Left lobe of liver (tissue), 2 donors: Measurements from ENCODE around the gene GNAI1. TPM values are rescaled to one million over a fixed set of nuclear protein-coding genes. Genes with fewer than 3 reads are reported as not detected.

ENCODE experiments used
- ATAC-seq: fragments of 200-7000 bp; cut with Tn5 transposase; one replicate; pipeline ENCODE4 v1.9.1; 2020; ENCODE audit warnings: mild to moderate bottlenecking, moderate library complexity
- DNase-seq: peaks from one replicate; pipeline ENCODE4 v3.0.0-alpha.2; 2020; ENCODE audit warnings: low spot score
- total RNA-seq: library from RNA; stranded (reverse); gene quantifications from one replicate; pipeline ENCODE4 v1.2.1, GENCODE V29; 2021
- donor health status: DM: no; HTN: no; CAD: no; lungs with moderate emphysema.
- donor health status: DM: no; HTN: yes; CAD: no.

GNAI1 gene
- total RNA-seq, 1 donor from 2014 or later, result 15.6 TPM

- ATAC-seq, result no peak
- DNase-seq, result no peak
These were observed 70.3 kb downstream of the GNAI1 start for GRCh38 chr7:80204919-80205318.

GRCh38 chr7:80206763-80207162 lies 72.1 kb downstream of the GNAI1 start:
- peak; percentile 23 for ATAC-seq
- no peak for DNase-seq

- DNase-seq, result no peak
- no peak for ATAC-seq
These were observed 72.9 kb downstream of the GNAI1 start for GRCh38 chr7:80207501-80207900.

GRCh38 chr7:80208700-80209099 lies 74.1 kb downstream of the GNAI1 start:
- ATAC-seq, result peak; percentile 41
- DNase-seq, result no peak

GRCh38 chr7:80210400-80210799 lies 75.8 kb downstream of the GNAI1 start:
- DNase-seq (no peak), ATAC-seq (peak; percentile 88)

- ATAC-seq (peak; percentile 36), DNase-seq (no peak)
These were observed 79.2 kb downstream of the GNAI1 start for GRCh38 chr7:80213814-80214213.

- DNase-seq (no peak), ATAC-seq (no peak)
These were observed 81.1 kb downstream of the GNAI1 start for GRCh38 chr7:80215734-80216133.

GRCh38 chr7:80216996-80217842 lies 82.6 kb downstream of the GNAI1 start:
- DNase-seq, result no peak
- ATAC-seq, result no peak

- ATAC-seq (peak; percentile 32), DNase-seq (no peak)
These were observed 84.1 kb downstream of the GNAI1 start for GRCh38 chr7:80218723-80219122.

- DNase-seq (no peak), ATAC-seq (peak; percentile 31)
These were observed 85.5 kb downstream of the GNAI1 start for GRCh38 chr7:80220022-80220634.

GRCh38 chr7:80224415-80224814 lies 89.8 kb downstream of the GNAI1 start:
- DNase-seq (no peak), ATAC-seq (no peak)

- DNase-seq, result no peak
- ATAC-seq, result no peak
These were observed 90.7 kb downstream of the GNAI1 start for GRCh38 chr7:80225361-80225760.

- DNase-seq (no peak), ATAC-seq (no peak)
These were observed 92.0 kb downstream of the GNAI1 start for GRCh38 chr7:80226629-80227028.

- DNase-seq, result no peak
These were observed 95.7 kb downstream of the GNAI1 start for GRCh38 chr7:80230327-80230726.

GRCh38 chr7:80231707-80232106 lies 97.1 kb downstream of the GNAI1 start:
- no peak for DNase-seq
- no peak for ATAC-seq

More at GRCh38 chr7:80230327-80230726, 95.7 kb downstream of the GNAI1 start:
- ATAC-seq, result no peak

- ATAC-seq (no peak), DNase-seq (no peak)
These were observed 98.5 kb downstream of the GNAI1 start for GRCh38 chr7:80232979-80233724.

GRCh38 chr7:80235334-80235733 lies 100.7 kb downstream of the GNAI1 start:
- ATAC-seq (no peak), DNase-seq (no peak)

GRCh38 chr7:80236681-80237080 lies 102.0 kb downstream of the GNAI1 start:
- ATAC-seq, result no peak
- DNase-seq, result no peak

GRCh38 chr7:80240265-80241025 lies 105.8 kb downstream of the GNAI1 start:
- ATAC-seq (no peak), DNase-seq (no peak)

- no peak for ATAC-seq
- no peak for DNase-seq
These were observed 107.0 kb downstream of the GNAI1 start for GRCh38 chr7:80241671-80242070.

- no peak for ATAC-seq
- DNase-seq, result no peak
These were observed 108.8 kb downstream of the GNAI1 start for GRCh38 chr7:80243425-80243824.
